SK-N-MC (cell line): Measurements from ENCODE around the gene BTBD16.

Experiments used
- DNase-seq: peaks from one replicate; pipeline ENCODE4 v3.0.0-alpha.2; 2011; ENCODE audit warnings: low read depth, low spot score
- H3K27ac ChIP-seq: fragments of 200-600 bp; sonication (generic); 2 replicates; pipeline ENCODE4 v1.5.1; 2016; ENCODE audit warnings: mixed run types
- H3K36me3 ChIP-seq: fragments of 200-600 bp; sonication (generic); 2 replicates; pipeline ENCODE4 v1.6.1; 2017; ENCODE audit warnings: antibody characterized with exemption, low read length, mixed read lengths; ENCODE audit not compliant: insufficient read depth
- H3K4me3 ChIP-seq: fragments of 200-600 bp; sonication (generic); 2 replicates; pipeline ENCODE4 v1.5.1; 2016
- H3K9ac ChIP-seq: fragments of 200-600 bp; sonication (generic); 2 replicates; pipeline ENCODE4 v1.8.0; 2017; ENCODE audit warnings: mixed run types, mixed read lengths; ENCODE audit not compliant: insufficient read length
- H3K9me3 ChIP-seq: fragments of 200-600 bp; sonication (generic); 2 replicates; pipeline ENCODE4 v1.6.1; 2017; ENCODE audit warnings: low read depth, mild to moderate bottlenecking, antibody characterized with exemption, low read length, moderate library complexity, mixed read lengths
- EZH2 ChIP-seq: fragments of 200-600 bp; sonication (generic); IDR thresholded peaks from one replicate; pipeline ENCODE4 v1.6.1; 2017; ENCODE audit warnings: antibody characterized with exemption
- FOXP2 ChIP-seq: optimal IDR thresholded peaks from 2 replicates; pipeline ENCODE3; 2011; ENCODE audit warnings: mild to moderate bottlenecking, moderate library complexity; ENCODE audit not compliant: insufficient read depth; ENCODE audit errors: extremely low read length, control extremely low read depth
- POLR2AphosphoS5 ChIP-seq: IDR thresholded peaks from 2 replicates; pipeline ENCODE4 v1.6.1; 2012; ENCODE audit warnings: mild to moderate bottlenecking, low read depth, low read length, borderline replicate concordance

BTBD16 gene

DNA sequence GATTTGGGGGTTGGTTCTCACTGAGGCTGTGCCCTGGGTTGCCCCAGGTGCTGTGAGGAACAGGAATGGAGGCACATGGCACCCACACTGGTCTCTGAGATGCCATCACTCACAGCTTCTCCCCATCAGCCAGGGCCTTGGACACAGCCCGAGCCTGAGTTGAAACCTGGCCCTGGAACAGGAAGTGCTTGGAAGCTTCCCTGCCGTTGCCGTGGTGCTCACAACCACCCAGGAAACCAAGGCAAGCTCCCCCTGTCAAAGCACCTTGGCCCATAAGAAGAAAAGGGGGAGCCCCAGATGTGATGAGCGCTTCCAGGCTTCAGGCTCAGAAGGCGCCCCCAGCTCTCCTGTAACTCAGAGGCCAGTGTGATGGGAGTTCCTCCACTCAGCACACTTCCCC, at the start of gene BTBD16:
Gene BTBD16, plus strand, starts transcription at position 221 of the 400 bp plus-strand sequence. CDS start 3,786 bp downstream, outside the sequence.
- H3K9ac ChIP-seq: no peak within 1 kb of the TSS
- no peak for DNase-seq
- no peaks in the 10 kb centered on the region for H3K9me3 ChIP-seq
- no peak within 1 kb of the TSS for H3K4me3 ChIP-seq
- H3K36me3 ChIP-seq: no peaks in the 10 kb centered on the region
- H3K27ac ChIP-seq: no peak within 1 kb of the TSS
- TF ChIP-seq FOXP2: no peak
- no peak for TF ChIP-seq POLR2AphosphoS5
- no peak for TF ChIP-seq EZH2

DNA sequence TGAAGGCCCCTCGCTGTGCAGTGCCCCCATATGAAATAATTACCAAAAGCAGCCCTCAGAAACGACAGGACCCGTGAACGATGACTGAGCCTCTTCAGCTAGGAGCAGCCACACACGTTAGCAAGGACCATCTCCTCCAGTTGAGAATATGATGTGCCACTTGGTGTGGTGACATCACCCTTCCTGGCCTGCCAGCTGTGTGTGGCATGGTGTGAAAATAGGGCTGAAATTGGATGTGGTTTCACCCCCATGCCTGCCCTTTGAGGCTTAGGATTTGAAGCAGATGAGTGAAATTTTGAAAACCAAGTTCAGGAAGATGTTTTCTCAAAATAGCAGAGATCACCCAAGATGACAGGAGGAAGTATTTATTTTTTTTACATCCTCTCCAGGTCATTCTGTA, 49.1 kb upstream of the BTBD16 start:
- TF ChIP-seq FOXP2 (no peak), EZH2 (no peak), POLR2AphosphoS5 (no peak)
- Histone ChIP-seq H3K27ac (no peak overlapping the region), H3K9ac (no peak overlapping the region), H3K36me3 (no peaks in the 10 kb centered on the region), H3K9me3 (no peaks in the 10 kb centered on the region), H3K4me3 (no peak overlapping the region)
- no peak for DNase-seq

DNA sequence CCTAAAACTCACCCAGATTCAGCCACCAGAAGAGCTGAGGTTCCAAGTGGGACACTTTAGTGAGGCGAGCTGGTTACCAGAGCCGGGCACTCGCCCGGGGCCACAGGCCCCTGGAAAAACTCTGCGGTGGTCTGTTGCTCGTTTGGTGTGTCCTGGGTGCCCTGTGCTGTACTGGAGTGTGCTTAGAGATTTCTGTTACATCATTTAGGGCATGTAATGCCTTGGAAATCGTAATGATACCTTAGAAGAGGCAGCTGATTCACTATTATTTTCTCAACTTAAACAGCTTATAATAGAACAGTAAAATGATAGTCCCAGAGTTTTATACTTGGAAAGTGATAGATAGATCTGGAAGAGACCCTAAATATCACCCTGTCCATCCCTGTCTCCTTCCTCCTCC, 48.5 kb upstream of the BTBD16 start:
- no peak for DNase-seq
- TF ChIP-seq EZH2 (no peak), POLR2AphosphoS5 (no peak), FOXP2 (no peak)
- no peak overlapping the region for H3K4me3 ChIP-seq
- H3K36me3 ChIP-seq: no peaks in the 10 kb centered on the region
- H3K9me3 ChIP-seq: no peaks in the 10 kb centered on the region
- H3K9ac ChIP-seq: no peak overlapping the region
- H3K27ac ChIP-seq: no peak overlapping the region

DNA sequence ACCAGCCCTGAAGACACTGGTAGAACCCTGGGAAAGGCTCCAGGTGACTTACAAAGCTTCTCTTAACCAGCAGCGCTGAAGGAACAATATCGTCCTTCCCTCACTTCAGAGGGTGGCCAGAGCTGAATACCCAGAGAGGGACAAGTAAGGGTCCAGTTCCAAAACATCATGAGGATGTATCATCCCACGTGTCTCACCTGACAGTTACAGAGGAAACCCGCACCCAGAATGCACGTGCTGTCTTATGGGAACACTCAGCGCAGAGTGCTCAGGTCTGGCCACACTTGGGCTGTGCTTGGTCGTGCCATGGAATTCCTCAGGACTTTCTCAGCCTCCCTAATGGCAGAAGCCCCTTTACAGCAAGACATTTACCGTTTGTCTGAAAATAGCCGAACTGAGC, 46.9 kb upstream of the BTBD16 start:
- Histone ChIP-seq H3K4me3 (no peak overlapping the region), H3K9ac (no peak overlapping the region), H3K27ac (no peak overlapping the region), H3K36me3 (no peaks in the 10 kb centered on the region), H3K9me3 (no peaks in the 10 kb centered on the region)
- DNase-seq: no peak
- TF ChIP-seq POLR2AphosphoS5 (no peak), EZH2 (no peak), FOXP2 (no peak)

DNA sequence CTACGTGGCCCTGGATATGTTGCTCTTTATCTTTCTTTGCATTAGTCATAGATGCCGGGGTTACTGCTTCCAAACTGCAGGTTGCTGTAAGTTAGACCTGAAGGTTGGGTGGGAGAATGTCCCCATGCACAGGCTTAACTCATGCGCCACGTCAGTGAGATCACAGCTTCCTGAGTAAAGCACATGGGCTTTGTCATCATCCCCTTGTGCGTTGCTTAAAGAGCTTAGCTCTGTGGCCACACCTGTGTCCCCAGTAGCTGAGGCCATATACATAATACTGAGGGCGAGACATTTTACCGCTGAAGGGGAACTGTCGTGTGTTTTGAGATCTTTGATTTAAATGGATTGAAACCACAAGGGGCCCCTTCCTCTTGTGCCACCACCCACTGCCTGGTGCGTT, 45.8 kb upstream of the BTBD16 start:
- Histone ChIP-seq H3K9me3 (no peaks in the 10 kb centered on the region), H3K36me3 (no peaks in the 10 kb centered on the region), H3K9ac (no peak overlapping the region), H3K27ac (no peak overlapping the region), H3K4me3 (no peak overlapping the region)
- TF ChIP-seq EZH2 (no peak), FOXP2 (no peak), POLR2AphosphoS5 (no peak)
- DNase-seq: no peak

DNA sequence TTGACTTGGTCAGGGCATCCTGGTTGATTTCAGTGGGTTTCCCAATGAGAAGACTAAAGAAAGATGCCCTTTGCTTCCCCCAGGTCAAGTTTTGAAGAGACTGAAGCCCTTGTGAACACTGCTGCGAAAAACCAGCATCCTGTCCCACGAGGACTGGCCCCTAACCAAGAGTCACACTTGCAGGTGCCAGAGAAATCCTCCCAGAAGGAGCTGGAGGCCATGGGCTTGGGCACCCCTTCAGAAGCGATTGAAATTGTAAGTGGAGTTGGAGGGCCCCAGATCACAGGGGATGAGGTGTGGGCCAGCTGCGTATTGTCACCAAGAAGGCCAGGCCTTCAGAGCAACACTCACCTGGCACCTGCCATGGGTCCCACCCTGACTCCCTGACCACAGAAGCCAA, 43.3 kb upstream of the BTBD16 start:
- Histone ChIP-seq H3K4me3 (no peak overlapping the region), H3K9me3 (no peaks in the 10 kb centered on the region), H3K9ac (no peak overlapping the region), H3K36me3 (no peaks in the 10 kb centered on the region), H3K27ac (no peak overlapping the region)
- TF ChIP-seq EZH2: no peak
- TF ChIP-seq FOXP2: no peak
- no peak for TF ChIP-seq POLR2AphosphoS5
- no peak for DNase-seq

DNA sequence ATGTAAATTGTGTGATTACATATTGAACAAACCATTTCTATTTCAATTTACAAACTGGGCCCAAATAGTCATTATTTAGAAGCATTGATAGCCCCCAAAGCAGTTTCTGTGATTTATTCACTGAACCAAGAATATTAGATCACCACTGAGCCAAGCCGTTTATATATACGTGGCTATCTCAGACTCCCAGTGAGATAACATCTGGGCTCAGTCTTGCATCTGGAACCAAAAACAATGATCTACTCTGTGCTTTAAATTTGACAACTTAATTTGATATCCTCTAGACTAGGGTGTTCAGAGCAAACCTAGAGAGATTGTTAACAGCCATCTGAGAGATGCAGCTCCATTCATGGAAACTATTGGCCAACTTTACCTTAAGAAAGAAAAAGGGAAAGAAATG, 41.4 kb upstream of the BTBD16 start:
- Histone ChIP-seq H3K4me3 (no peak overlapping the region), H3K36me3 (no peaks in the 10 kb centered on the region), H3K27ac (no peak overlapping the region), H3K9me3 (no peaks in the 10 kb centered on the region), H3K9ac (no peak overlapping the region)
- no peak for DNase-seq
- no peak for TF ChIP-seq POLR2AphosphoS5

DNA sequence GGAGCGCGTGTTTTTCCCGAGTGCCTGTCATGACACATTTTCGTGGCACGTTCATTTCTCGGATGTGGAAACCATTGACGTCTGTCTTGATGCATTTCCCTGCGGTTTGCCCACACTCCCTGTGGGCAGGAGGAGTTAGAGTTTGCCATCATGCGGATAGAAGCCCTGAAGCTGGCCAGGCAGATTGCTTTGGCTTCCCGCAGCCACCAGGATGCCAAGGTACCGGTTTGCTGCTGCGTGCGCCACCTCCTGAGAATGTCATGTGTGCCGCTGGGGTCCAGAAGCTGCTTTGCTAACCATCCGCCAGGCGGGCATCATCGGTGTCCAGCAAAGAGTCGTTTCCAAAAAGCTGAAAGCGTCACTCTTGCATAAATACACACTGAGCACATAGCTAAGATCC, 40.9 kb upstream of the BTBD16 start:
- Histone ChIP-seq H3K36me3 (no peaks in the 10 kb centered on the region), H3K9me3 (no peaks in the 10 kb centered on the region), H3K9ac (no peak overlapping the region), H3K4me3 (no peak overlapping the region), H3K27ac (no peak overlapping the region)
- DNase-seq: no peak
- TF ChIP-seq EZH2 (no peak), POLR2AphosphoS5 (no peak), FOXP2 (no peak)

DNA sequence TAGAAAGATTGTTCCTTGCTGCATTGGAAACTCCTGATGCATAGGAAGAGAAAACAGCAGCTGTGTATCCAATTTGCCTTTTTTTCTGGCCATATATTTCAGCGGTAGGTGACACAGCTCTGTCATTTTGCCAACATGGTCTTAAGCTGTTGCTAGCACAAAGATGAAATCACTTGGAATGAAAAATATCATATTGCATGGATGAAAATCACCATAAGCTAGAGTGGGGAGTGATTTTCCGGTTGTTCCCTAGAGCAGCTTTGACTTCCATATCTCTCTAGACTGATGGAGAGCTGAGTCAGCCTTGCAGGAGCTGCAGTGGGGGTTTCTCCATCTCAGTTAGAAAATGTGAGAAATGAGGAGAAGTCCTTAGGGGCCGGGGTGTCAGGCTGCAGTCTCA, 38.3 kb upstream of the BTBD16 start:
- TF ChIP-seq EZH2 (no peak), FOXP2 (no peak)
- H3K9me3 ChIP-seq: no peaks in the 10 kb centered on the region
- H3K4me3 ChIP-seq: no peak overlapping the region
- H3K9ac ChIP-seq: no peak overlapping the region
- no peak for DNase-seq
- no peak overlapping the region for H3K27ac ChIP-seq
- H3K36me3 ChIP-seq: no peaks in the 10 kb centered on the region

DNA sequence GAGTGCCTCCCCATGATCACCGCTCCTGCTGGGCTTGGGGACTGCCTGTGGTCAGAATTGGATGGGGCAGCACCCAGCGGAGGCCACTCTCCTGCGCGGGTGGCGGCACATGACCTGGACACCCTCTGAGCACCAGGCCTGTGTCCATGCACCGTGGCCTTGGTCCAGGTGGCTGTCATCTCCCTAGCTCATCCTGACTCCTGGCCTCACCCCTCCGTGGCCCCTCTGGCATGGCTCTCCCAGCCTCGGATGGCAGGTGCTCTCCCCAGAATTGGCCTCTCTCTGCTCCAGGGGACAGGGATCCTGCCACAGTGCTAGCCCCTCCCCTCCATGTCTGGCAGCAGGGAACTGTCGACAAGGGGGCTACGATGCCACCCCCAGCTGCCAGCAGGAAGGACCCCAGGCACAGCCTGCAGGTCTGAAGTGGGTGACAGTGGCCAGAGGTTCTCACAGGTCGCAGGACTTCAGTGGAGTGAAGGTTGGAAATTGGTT, 37.2 kb upstream of the BTBD16 start:
- Histone ChIP-seq H3K9ac (no peak overlapping the region), H3K27ac (no peak overlapping the region), H3K36me3 (no peaks in the 10 kb centered on the region), H3K9me3 (no peaks in the 10 kb centered on the region), H3K4me3 (no peak overlapping the region)
- DNase-seq: no peak
- TF ChIP-seq FOXP2 (no peak), POLR2AphosphoS5 (no peak), EZH2 (no peak)
